Fibroblast of lung (primary cell): Measurements from ENCODE around the gene IFT52. TPM values are rescaled to one million over a fixed set of nuclear protein-coding genes. Genes with fewer than 3 reads are reported as not detected.

ENCODE experiments used
- DNase-seq, 2 donors: peaks; one replicate each; pipeline versions ENCODE4 v3.0.0 to v3.0.0-alpha.2; 2010; ENCODE audit warnings: low read depth in 2 of 2
- H2AFZ ChIP-seq: 2 replicates; pipeline ENCODE4 v1.5.1; 2012; ENCODE audit warnings: low read length, control low read depth, inconsistent platforms
- H3K27ac ChIP-seq: 2 replicates; pipeline ENCODE4 v1.5.1; 2011; ENCODE audit warnings: low read length, control low read depth; ENCODE audit not compliant: insufficient read depth
- H3K27me3 ChIP-seq: 2 replicates; pipeline ENCODE4 v1.5.1; 2011; ENCODE audit warnings: mild to moderate bottlenecking, low read length; ENCODE audit not compliant: control insufficient read depth, insufficient read depth
- H3K36me3 ChIP-seq: 2 replicates; pipeline ENCODE4 v1.5.1; 2011; ENCODE audit warnings: low read length; ENCODE audit not compliant: control insufficient read depth, insufficient read depth
- H3K4me1 ChIP-seq: 2 replicates; pipeline ENCODE4 v1.5.1; 2011; ENCODE audit warnings: low read length; ENCODE audit not compliant: control insufficient read depth, insufficient read depth; ENCODE audit errors: extremely low read depth
- H3K4me2 ChIP-seq: 2 replicates; pipeline ENCODE4 v1.5.1; 2011; ENCODE audit warnings: low read length, control low read depth; ENCODE audit not compliant: insufficient read depth; ENCODE audit errors: extremely low read depth
- H3K4me3 ChIP-seq, 4 experiments: fragments of 200-600 bp in 1 of 4; sonication (generic) in 1 of 4; replicated peaks in 1 of 4; 2 replicates each; pipeline ENCODE4 v1.5.1; 2011 to 2016; ENCODE audit warnings: low read length in 4 of 4, low read depth in 3 of 4, mild to moderate bottlenecking in 3 of 4, control low read depth in 2 of 4, inconsistent platforms in 1 of 4, mixed read lengths in 1 of 4; ENCODE audit not compliant: insufficient read depth in 1 of 4; ENCODE audit errors: control extremely low read depth in 1 of 4
- H3K79me2 ChIP-seq: 2 replicates; pipeline ENCODE4 v1.5.1; 2012; ENCODE audit warnings: mild to moderate bottlenecking, low read length, inconsistent platforms; ENCODE audit not compliant: control insufficient read depth, insufficient read depth
- H3K9ac ChIP-seq: 2 replicates; pipeline ENCODE4 v1.5.1; 2011; ENCODE audit warnings: mild to moderate bottlenecking, low read length, control low read depth; ENCODE audit not compliant: insufficient read depth
- H3K9me3 ChIP-seq: 2 replicates; pipeline ENCODE4 v1.5.1; 2012; ENCODE audit warnings: low read depth, low read length; ENCODE audit not compliant: control insufficient read depth, insufficient read depth
- H4K20me1 ChIP-seq: 2 replicates; pipeline ENCODE4 v1.5.1; 2011; ENCODE audit warnings: low read length; ENCODE audit not compliant: control insufficient read depth, insufficient read depth; ENCODE audit errors: extremely low read depth
- EZH2 ChIP-seq: IDR thresholded peaks from 2 replicates; pipeline ENCODE4 v1.5.1; 2012; ENCODE audit warnings: low read length, control low read depth, mild to moderate bottlenecking; ENCODE audit errors: missing control alignments
- polyA plus RNA-seq, 2 donors: library from polyadenylated mRNA; depleted of rRNA in 1 of 2; stranded (reverse) in 1 of 2; unstranded in 1 of 2; fragments of >200 nt; gene quantifications; 2 replicates each; pipeline ENCODE4 v1.2.1, GENCODE V29; 2011 to 2012; ENCODE audit warnings: missing spikeins in 1 of 2
- total RNA-seq: library from RNA; depleted of rRNA; stranded (reverse); fragments of >200 nt; gene quantifications from 2 replicates; pipeline ENCODE4 v1.2.1, GENCODE V29; 2014
- TF ChIP-seq, protein P1 (sequence below), 2 donors: IDR thresholded peaks in 1 of 2; conservative IDR thresholded peaks in 1 of 2; 1 replicate in 1 of 2; 2 replicates in 1 of 2; pipeline ENCODE4 v1.5.1; 2011 to 2012; ENCODE audit warnings: low read length in 2 of 2, control low read depth in 1 of 2, inconsistent platforms in 1 of 2, low read depth in 1 of 2, mild to moderate bottlenecking in 1 of 2

Gene IFT52
- total and polyA plus RNA-seq, 2 donors (not counting 1 experiment from before 2014, with no cell fraction given): 38.8 to 41.9 TPM

DNA sequence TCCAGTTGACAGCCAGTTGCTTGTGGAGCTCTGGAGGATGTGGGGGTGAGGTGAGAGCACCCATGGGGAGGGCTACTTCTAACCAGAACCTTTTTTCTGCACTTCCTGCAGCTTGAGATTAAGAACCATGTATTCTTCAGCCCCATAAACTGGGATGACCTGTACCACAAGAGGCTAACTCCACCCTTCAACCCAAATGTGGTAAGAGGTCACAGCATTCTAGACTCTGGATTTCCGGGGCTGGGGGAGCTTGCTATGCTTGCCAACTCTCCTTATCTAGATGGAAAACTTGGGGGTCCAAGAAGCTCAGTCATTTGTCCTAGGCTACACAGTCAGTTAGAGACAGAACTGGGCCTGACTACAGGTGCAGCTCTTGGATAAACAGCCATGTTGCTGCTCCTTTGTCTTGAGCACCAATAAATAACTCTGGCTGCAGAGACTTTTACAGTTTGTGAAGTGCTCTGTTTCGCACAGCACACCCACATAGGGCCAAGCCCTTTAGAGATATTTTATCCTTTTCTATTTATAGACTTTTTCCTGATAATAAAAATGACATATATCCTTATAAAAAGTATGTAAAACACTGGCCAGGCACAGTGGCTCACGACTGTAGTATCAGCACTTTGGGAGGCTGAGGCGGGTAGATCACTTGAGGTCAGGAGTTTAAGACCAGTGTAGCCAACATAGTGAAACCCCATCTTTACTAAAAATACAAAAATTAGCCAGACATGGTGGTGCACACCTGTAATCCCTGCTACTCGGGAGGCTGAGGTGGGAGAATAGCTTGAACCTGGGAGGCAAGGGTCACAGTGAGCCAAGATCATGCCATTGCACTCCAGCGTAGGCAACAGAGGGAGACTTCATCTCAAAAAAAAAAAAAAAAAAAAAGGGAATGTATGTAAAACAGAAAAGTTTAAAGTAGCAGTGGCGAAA is 10.6 kb upstream of the IFT52 start:
- Histone ChIP-seq H3K79me2 (no peaks in the 10 kb centered on the region), H3K9ac (no peak overlapping the region), H3K27ac (no peak overlapping the region), H3K27me3 (no peaks in the 10 kb centered on the region), H4K20me1 (no peaks in the 10 kb centered on the region), H3K4me2 (no peak overlapping the region), H3K4me1 (peaks cover 7% of the 10 kb centered on the region), H3K36me3 (no peaks in the 10 kb centered on the region), H3K4me3 (no peak overlapping the region), H2AFZ (no peak overlapping the region), H3K9me3 (no peaks in the 10 kb centered on the region)
- DNase-seq: no peak
- TF ChIP-seq, protein P1, sequence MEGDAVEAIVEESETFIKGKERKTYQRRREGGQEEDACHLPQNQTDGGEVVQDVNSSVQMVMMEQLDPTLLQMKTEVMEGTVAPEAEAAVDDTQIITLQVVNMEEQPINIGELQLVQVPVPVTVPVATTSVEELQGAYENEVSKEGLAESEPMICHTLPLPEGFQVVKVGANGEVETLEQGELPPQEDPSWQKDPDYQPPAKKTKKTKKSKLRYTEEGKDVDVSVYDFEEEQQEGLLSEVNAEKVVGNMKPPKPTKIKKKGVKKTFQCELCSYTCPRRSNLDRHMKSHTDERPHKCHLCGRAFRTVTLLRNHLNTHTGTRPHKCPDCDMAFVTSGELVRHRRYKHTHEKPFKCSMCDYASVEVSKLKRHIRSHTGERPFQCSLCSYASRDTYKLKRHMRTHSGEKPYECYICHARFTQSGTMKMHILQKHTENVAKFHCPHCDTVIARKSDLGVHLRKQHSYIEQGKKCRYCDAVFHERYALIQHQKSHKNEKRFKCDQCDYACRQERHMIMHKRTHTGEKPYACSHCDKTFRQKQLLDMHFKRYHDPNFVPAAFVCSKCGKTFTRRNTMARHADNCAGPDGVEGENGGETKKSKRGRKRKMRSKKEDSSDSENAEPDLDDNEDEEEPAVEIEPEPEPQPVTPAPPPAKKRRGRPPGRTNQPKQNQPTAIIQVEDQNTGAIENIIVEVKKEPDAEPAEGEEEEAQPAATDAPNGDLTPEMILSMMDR (conservative IDR thresholded peaks at IDR 0.05 in 1 of 2, IDR thresholded peaks at IDR 0.05 in 1 of 2; ENCODE audit: low read depth in 1 of 2, low read length in 2 of 2): no peak
- TF ChIP-seq EZH2: no peak

DNA sequence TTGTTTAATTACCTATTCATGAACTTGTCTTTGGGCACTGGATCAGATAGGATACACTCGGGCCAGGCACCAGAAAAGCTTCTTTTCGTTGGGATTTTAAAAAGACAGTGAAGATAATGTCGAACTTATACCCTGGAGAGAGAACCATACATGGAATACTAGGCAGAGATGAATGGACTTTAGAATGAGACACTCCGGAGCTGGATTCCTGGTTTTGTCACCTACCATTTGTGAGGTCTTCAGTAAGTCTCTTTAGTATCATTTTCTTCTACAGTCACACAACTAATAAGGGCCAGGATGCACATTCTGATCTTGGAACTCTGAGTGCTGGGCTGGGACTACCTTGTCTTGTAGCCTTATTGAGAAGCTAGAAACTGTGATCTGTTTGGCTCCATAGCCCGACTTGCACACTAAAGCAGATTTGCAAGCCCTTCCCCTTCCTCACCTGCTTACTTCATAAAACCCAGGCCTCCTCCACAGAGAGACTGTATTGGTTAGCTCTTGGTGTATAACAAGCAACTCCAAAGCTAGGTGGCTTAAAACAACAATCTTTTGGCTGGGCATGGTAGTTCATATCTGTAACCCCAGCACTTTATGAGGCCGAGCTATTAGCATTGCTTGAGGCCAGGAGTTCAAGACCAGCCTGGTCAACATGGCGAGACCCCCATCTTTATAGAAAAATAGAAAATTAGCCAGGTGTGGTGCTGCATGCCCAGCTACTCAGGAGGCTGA is 7.4 kb upstream of the IFT52 start:
- no peak overlapping the region for H3K9ac ChIP-seq
- H3K4me2 ChIP-seq: no peak overlapping the region

More for the DNA sequence above, 7.4 kb upstream of the IFT52 start:
- no peak overlapping the region for H3K4me3 ChIP-seq
- H3K4me1 ChIP-seq: peaks cover 7% of the 10 kb centered on the region
- DNase-seq: peak in 1 of 2 donors; percentile 6
- H3K36me3 ChIP-seq: no peaks in the 10 kb centered on the region
- no peak overlapping the region for H3K27ac ChIP-seq
- no peaks in the 10 kb centered on the region for H4K20me1 ChIP-seq
- no peak overlapping the region for H2AFZ ChIP-seq
- H3K9me3 ChIP-seq: no peaks in the 10 kb centered on the region
- TF ChIP-seq EZH2: no peak
- TF ChIP-seq, protein P1 (conservative IDR thresholded peaks at IDR 0.05 in 1 of 2, IDR thresholded peaks at IDR 0.05 in 1 of 2; ENCODE audit: low read depth in 1 of 2, low read length in 2 of 2): no peak
- H3K27me3 ChIP-seq: no peaks in the 10 kb centered on the region
- no peaks in the 10 kb centered on the region for H3K79me2 ChIP-seq
